NCI-H146 treated with DMSO at 0.1 percent for 48 hours (cell line): ENCODE measurements around the gene PHLDA2.

ENCODE experiments used
- DNase-seq: peaks from one replicate; lab custom pipeline; 2025; ENCODE audit not compliant: unreplicated experiment; lab: John Stamatoyannopoulos, UW

Gene PHLDA2

DNA sequence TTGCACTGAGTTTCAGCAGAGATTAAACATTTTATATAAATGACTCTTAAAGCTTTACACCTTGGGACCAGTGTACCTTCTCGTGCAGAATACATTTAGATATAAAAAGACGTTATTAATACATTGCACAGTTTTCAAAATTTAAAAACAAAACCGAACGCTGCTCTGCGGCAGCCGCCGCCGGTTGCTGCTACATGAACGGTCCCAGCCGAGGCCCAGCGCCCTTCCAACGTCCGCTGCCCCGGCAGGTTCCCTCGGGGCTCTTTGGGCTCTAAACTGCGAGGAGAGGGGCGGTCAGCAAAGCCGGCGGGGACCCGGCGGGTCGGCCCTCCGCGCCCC lies 45.6 kb downstream of the PHLDA2 start:
- DNase-seq, result no peak

DNA sequence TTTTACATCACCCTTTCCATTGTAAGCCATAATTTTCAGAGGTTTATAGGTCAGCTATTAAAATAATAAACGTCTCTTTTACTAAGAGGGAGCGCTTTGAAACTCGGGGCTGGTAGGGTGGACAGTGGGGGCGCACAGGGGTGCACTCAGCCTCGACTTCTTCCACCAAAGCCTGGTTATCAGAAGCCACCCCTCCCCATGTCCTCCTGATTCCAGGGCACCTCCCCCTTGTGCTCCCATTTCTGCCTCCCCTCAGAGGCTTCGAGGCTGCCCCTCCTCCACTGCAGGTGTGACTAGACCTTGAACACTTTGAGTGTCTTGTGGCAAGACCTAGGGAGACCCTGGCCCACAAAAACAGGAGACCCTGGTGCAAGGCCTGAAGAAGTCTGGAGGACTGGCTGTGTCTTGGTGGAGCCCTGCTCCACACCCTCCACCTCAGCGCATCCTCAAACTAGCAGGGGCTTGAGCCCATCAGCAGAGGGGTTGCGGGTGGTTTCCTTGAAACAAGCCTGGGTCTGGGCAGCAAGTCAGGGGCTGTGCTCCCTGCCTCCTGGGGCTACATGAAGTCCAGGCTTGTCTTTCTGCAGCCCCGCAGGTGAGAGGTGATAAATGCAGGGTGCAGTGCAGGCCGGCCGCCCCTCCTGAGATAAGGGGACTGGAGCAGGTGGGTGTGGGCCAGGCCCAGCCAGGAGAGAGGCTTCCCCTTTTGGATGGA lies 46.7 kb downstream of the PHLDA2 start:
- DNase-seq, result no peak

DNA sequence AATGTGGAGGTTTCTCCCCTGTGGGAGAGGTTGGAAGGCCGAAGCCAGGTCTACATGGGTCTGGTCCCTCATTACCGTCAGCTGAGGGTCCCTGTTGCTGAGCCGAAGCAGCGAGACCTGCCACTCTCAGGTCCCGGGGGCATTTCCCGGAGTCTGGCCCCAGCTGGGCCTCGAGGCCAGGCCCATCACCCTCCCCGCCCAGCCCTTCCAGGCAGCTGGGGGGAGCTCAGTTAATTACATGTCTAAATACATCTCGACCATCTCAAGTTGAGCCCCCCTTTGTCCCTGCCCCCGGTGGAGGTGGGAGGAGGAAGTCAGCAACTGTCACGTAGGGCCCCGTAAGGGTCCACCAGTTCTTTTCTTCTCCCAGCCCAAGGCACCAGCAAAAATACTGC lies 47.2 kb downstream of the PHLDA2 start:
- no peak for DNase-seq

DNA sequence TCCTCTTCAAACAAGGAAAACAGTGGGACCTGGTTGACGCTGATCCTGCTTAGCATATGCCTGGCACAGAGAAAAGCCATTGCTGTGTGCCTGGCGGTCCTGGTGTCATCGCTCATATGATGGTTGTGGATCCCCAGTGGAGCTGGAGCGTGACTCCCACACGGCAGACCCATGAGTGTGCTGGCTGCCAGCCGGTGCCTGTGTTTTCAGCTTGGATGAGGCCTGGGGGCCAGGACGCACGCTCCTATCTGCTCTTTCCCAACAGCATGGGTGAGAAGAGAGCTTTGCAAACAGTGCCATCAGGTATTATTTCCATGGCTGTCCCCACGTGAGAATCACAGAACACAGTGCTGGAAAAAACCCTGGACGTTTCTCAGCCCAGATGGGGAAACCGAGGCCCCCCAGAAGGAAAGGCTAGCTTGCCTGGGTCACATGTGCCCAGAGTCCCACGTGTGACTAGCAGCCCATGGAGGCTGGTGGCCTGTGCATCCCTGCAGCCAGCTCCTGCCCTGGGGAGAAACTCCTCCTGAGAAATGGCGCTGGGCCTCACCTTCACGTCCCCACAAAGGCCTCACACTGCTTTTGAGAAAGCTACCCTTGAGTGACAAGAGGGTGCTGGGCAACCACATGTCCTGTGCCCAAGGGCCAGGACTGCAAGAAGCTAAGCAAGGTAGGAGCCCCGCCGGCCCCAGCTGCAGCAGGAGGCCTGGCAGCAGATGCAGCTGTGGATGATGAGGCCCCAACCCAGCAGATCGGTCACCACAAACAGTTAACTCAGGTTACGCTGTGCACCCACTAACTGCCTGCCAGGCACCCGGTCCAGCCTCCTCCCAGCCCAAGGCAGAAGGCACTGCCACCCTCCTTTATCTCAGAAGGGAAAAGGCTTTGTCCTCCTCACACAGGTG lies 47.9 kb downstream of the PHLDA2 start:
- DNase-seq, result no peak

DNA sequence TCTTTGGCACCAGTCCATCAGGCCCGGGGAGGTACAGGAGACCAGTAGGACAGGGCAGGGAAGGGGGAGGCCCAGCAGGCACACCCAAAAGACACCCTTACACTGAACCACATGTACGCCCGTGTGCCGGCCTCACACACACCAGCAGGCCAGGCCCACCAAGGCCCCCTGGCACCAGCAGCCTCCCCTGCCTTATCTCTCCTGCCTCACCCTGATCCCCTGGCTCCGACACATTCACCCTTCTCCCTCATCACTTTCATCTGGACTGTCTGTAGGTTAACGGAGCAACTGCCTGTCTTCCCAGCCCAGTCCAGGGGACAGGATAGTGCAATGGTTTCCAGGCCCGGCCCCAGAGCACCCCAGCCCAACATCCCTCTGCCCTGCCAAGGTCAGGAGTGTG lies 48.6 kb downstream of the PHLDA2 start:
- no peak for DNase-seq

DNA sequence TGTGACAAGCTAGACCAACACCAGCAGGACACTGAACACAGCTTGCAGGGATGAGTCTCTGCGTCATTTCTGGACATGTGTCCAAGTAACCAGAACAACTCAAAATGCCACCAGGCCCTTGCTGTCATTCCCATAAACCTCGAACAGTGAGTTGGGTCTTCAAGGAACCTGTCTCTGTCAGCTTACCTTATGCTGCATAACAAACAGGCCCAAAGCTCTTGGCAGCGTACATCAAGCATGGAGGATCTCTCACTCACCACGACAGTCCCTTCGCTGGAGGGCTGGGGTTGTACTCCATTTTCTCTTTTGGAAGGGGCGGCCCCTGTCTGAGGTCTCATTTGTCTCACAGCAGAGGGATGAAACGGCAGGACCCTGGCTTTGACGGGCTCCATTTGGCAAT lies 50.4 kb downstream of the PHLDA2 start:
- DNase-seq, result no peak
